Vagina (tissue), 2 donors: ENCODE data around the gene WDR3.

Experiments used
- CTCF ChIP-seq, 3 experiments: fragments of 450-650 bp in 2 of 3; fragments of 200-600 bp in 1 of 3; sonication (generic) in 1 of 3; IDR thresholded peaks; one replicate each; pipeline ENCODE4 v1.5.1; 2017 to 2019; ENCODE audit warnings: antibody characterized with exemption in 3 of 3, mild to moderate bottlenecking in 2 of 3, moderate library complexity in 2 of 3
- POLR2A ChIP-seq, 2 donors: fragments of 450-650 bp; IDR thresholded peaks; one replicate each; pipeline ENCODE4 v1.6.1; 2017; ENCODE audit warnings: antibody characterized with exemption in 2 of 2, mild to moderate bottlenecking in 2 of 2, moderate library complexity in 2 of 2
- POLR2AphosphoS5 ChIP-seq, 2 donors: sonication (generic); formaldehyde crosslinking; IDR thresholded peaks; one replicate each; pipeline ENCODE4 v1.9.0; 2017; ENCODE audit warnings: antibody characterized with exemption in 2 of 2, mild to moderate bottlenecking in 2 of 2, low read depth in 1 of 2; ENCODE audit not compliant: insufficient read depth in 1 of 2

GRCh38 chr1:117967881-117968280, 38.3 kb downstream of the WDR3 start:
- TF ChIP-seq CTCF (IDR thresholded peaks at IDR 0.05) (no peak), POLR2A (IDR thresholded peaks at IDR 0.05) (no peak), POLR2AphosphoS5 (IDR thresholded peaks at IDR 0.05; ENCODE audit: insufficient read depth in 1 of 2, low read depth in 1 of 2) (no peak)
